HG02678 (cell line): ENCODE data around the gene NUDCD3.

ENCODE experiments used
- ATAC-seq: cut with Tn5 transposase; IDR thresholded peaks from one replicate; pipeline ENCODE4 v1.9.1; 2021; ENCODE audit warnings: mild to moderate bottlenecking, moderate library complexity; ENCODE audit not compliant: unreplicated experiment

NUDCD3 gene

GRCh38 chr7:44482502-44483485 lies 7.7 kb downstream of the NUDCD3 start:
- no peak for ATAC-seq

- ATAC-seq: no peak
Observed at GRCh38 chr7:44477938-44478337, 12.5 kb downstream of the NUDCD3 start.

- ATAC-seq: peak; percentile 74
Observed at GRCh38 chr7:44477063-44477830, 13.2 kb downstream of the NUDCD3 start.

GRCh38 chr7:44476313-44476712 lies 14.1 kb downstream of the NUDCD3 start:
- ATAC-seq: no peak

- no peak for ATAC-seq
Observed at GRCh38 chr7:44473295-44473694, 17.2 kb downstream of the NUDCD3 start.

- ATAC-seq: no peak
Observed at GRCh38 chr7:44472843-44473242, 17.6 kb downstream of the NUDCD3 start.

- no peak for ATAC-seq
Observed at GRCh38 chr7:44471850-44472249, 18.6 kb downstream of the NUDCD3 start.

GRCh38 chr7:44471436-44471835 lies 19.0 kb downstream of the NUDCD3 start:
- no peak for ATAC-seq

GRCh38 chr7:44470628-44471245 lies 19.7 kb downstream of the NUDCD3 start:
- no peak for ATAC-seq

- no peak for ATAC-seq
Observed at GRCh38 chr7:44470135-44470479, 20.4 kb downstream of the NUDCD3 start.

- ATAC-seq: no peak
Observed at GRCh38 chr7:44469461-44470134, 20.9 kb downstream of the NUDCD3 start.

- ATAC-seq: no peak
Observed at GRCh38 chr7:44467217-44467548, 23.3 kb downstream of the NUDCD3 start.

- ATAC-seq: no peak
Observed at GRCh38 chr7:44466300-44467216, 23.9 kb downstream of the NUDCD3 start.

GRCh38 chr7:44465490-44465889 lies 25.0 kb downstream of the NUDCD3 start:
- no peak for ATAC-seq

GRCh38 chr7:44463169-44463808 lies 27.2 kb downstream of the NUDCD3 start:
- ATAC-seq: no peak

- ATAC-seq: no peak
Observed at GRCh38 chr7:44461387-44461786, 29.1 kb downstream of the NUDCD3 start.

GRCh38 chr7:44460325-44460724 lies 30.1 kb downstream of the NUDCD3 start:
- peak; percentile 99 for ATAC-seq

GRCh38 chr7:44455155-44455554 lies 35.3 kb downstream of the NUDCD3 start:
- no peak for ATAC-seq

- ATAC-seq: no peak
Observed at GRCh38 chr7:44454348-44454747, 36.1 kb downstream of the NUDCD3 start.

GRCh38 chr7:44451123-44451522 lies 39.3 kb downstream of the NUDCD3 start:
- ATAC-seq: no peak
